Measurements from ENCODE around the gene NUDCD3. TPM values are rescaled to one million over a fixed set of nuclear protein-coding genes. Genes with fewer than 3 reads are reported as not detected.

NUDCD3 gene
- total and polyA plus RNA-seq, 8 donors, result 12.9 to 147 (median 29.5) TPM

- Histone ChIP-seq H3K27ac (no peak overlapping the region), H3K4me1 (peaks cover 0 to 11% (median 2%) of the 10 kb centered on the region in 4 donors), H3K4me3 (no peak overlapping the region), H3K36me3 (no peaks in the 10 kb centered on the region), H3K27me3 (no peaks in the 10 kb centered on the region), H3K9me3 (peaks cover 2 to 14% (median 11%) of the 10 kb centered on the region in 4 donors)
- peak in 1 of 2 donors; percentile 25 for DNase-seq
- WGBS, 5 donors, result 70 to 81% (median 76%) methylated on average over 10 of the region's 10 CpGs
- TF ChIP-seq, protein P1, sequence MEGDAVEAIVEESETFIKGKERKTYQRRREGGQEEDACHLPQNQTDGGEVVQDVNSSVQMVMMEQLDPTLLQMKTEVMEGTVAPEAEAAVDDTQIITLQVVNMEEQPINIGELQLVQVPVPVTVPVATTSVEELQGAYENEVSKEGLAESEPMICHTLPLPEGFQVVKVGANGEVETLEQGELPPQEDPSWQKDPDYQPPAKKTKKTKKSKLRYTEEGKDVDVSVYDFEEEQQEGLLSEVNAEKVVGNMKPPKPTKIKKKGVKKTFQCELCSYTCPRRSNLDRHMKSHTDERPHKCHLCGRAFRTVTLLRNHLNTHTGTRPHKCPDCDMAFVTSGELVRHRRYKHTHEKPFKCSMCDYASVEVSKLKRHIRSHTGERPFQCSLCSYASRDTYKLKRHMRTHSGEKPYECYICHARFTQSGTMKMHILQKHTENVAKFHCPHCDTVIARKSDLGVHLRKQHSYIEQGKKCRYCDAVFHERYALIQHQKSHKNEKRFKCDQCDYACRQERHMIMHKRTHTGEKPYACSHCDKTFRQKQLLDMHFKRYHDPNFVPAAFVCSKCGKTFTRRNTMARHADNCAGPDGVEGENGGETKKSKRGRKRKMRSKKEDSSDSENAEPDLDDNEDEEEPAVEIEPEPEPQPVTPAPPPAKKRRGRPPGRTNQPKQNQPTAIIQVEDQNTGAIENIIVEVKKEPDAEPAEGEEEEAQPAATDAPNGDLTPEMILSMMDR (IDR thresholded peaks at IDR 0.05), result no peak
- TF ChIP-seq POLR2AphosphoS5 (IDR thresholded peaks at IDR 0.05), result no peak
- intact Hi-C loops (cut with DNase I; ENCODE audit: low total_unique reads), result no loop called here
These were observed 40.5 kb upstream of the NUDCD3 start for GRCh38 chr7:44530990-44531389.

DNA sequence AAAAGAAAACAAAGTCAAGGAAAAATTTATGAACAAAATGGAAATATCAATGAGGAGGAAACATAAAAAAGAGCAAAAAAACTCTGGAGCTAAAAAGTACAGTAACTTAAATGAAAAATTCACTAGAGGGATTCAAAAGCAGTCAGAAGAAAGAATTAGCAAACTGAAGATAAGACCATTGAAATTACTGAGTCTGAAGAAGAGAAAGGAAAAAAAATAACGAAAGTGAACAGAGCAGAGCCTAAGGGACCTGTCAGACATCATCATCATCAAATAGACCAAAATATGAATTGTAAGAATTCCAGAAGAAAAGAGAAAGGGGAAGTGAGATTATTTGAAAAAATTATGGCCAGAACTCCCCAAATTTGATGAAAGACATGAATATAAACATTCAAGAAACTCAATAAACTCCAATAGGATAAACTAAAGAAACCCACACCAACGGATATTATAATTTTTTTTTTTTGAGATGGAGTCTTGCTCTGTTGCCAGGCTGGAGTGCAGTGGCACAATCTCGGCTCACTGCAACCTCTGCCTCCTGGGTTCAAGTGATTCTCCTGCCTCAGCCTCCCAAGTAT lies 34.4 kb upstream of the NUDCD3 start:
- H3K27me3 ChIP-seq, result no peaks in the 10 kb centered on the region
- TF ChIP-seq, protein P1 (IDR thresholded peaks at IDR 0.05), result no peak
- TF ChIP-seq POLR2A (IDR thresholded peaks at IDR 0.05), result no peak
- TF ChIP-seq EP300 (IDR thresholded peaks at IDR 0.05), result no peak
- no peak for TF ChIP-seq POLR2AphosphoS5 (IDR thresholded peaks at IDR 0.05)
- WGBS, 5 donors, result 72 to 91% (median 86%) methylated on average over 3 of the region's 3 CpGs
- H3K4me3 ChIP-seq, result no peak overlapping the region
- H3K36me3 ChIP-seq, result no peaks in the 10 kb centered on the region
- no peaks in the 10 kb centered on the region for H3K4me1 ChIP-seq
- intact Hi-C loops (cut with DNase I; ENCODE audit: low total_unique reads), result no loop called here
- no peak overlapping the region for H3K27ac ChIP-seq
- DNase-seq, result no peak
- peaks cover 7 to 35% (median 29%) of the 10 kb centered on the region in 4 donors for H3K9me3 ChIP-seq

DNA sequence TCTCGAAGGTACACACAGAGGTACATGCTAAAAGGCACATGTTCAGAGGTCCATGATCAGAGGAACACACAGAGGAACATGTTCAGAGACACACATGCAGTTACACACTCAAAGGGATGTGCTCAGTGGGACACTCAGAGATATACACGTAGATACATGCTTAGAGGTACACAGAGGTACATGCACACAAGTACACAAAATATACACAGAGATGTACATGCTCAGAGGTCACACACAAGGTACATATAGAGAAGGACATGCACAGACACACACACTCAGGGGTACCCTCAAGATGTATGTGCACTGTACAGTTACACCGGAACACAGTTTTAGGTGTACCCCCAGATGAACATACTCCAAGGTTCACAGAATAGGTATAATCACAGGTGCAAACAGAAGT lies 31.9 kb upstream of the NUDCD3 start:
- no peak overlapping the region for H3K4me3 ChIP-seq
- no peaks in the 10 kb centered on the region for H3K27me3 ChIP-seq
- no peak for DNase-seq
- H3K4me1 ChIP-seq, result no peaks in the 10 kb centered on the region
- 79 to 90% (median 87%) methylated on average over 3 of the region's 3 CpGs for WGBS, 5 donors
- intact Hi-C loops (cut with DNase I; ENCODE audit: low total_unique reads), result no loop called here
- H3K36me3 ChIP-seq, result no peaks in the 10 kb centered on the region
- H3K27ac ChIP-seq, result no peak overlapping the region
- no peak for TF ChIP-seq POLR2AphosphoS5 (IDR thresholded peaks at IDR 0.05)
- peaks cover 7 to 34% (median 29%) of the 10 kb centered on the region in 4 donors for H3K9me3 ChIP-seq

DNA sequence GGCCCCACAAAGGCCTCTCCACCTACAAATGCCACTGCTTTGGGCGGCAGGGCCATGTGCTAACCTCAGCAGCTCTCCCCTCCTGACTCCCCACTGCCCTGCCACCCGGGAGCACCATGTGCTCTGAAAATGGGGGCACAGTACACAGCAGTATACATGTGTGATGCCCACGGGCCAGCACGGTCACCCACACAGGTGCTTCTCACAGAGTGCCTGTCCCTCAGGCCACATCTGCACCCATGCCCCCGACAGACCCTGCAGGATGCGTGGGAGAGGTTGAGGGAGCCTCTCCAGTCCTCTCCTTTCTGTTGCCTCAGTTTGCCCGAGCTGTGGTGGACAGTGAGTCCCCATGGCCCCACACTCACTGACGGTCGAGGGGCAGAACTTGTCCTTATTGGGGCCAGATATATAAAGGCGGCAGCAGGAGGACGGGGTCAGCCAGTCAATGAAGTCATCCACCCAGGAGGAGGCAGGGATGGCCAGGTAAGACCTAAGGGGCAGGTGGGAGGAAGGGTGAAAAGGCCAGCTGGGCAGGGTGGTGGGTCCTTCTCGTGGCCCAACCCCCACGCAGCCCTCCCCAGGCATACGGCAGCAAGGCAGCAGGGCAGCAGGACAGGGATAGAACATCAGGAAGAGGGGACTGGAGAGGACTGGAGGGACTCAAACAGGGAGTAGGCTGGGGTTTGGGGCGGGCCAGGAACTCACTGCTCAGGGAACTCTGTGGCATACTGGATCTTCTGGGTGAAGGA lies 31.1 kb upstream of the NUDCD3 start:
- no peaks in the 10 kb centered on the region for H3K4me1 ChIP-seq
- peak in 1 of 2 donors; percentile 16 for DNase-seq
- H3K27me3 ChIP-seq, result no peaks in the 10 kb centered on the region
- peaks cover 7 to 26% (median 23%) of the 10 kb centered on the region in 4 donors for H3K9me3 ChIP-seq
- no peak overlapping the region for H3K4me3 ChIP-seq
- intact Hi-C loops (cut with DNase I; ENCODE audit: low total_unique reads), result no loop called here
- WGBS, 5 donors, result 81 to 93% (median 83%) methylated on average over 15 of the region's 15 CpGs
- no peaks in the 10 kb centered on the region for H3K36me3 ChIP-seq
- H3K27ac ChIP-seq, result no peak overlapping the region
- TF ChIP-seq, protein P1 (IDR thresholded peaks at IDR 0.05), result no peak
- TF ChIP-seq EP300 (IDR thresholded peaks at IDR 0.05) (no peak), POLR2A (IDR thresholded peaks at IDR 0.05) (no peak), POLR2AphosphoS5 (IDR thresholded peaks at IDR 0.05) (no peak)

GRCh38 chr7:44520574-44520973 lies 30.1 kb upstream of the NUDCD3 start:
- Histone ChIP-seq H3K9me3 (peaks cover 2 to 18% (median 15%) of the 10 kb centered on the region in 4 donors), H3K27ac (no peak overlapping the region), H3K27me3 (no peaks in the 10 kb centered on the region), H3K36me3 (no peaks in the 10 kb centered on the region), H3K4me3 (no peak overlapping the region), H3K4me1 (no peaks in the 10 kb centered on the region)
- no peak for TF ChIP-seq EP300 (IDR thresholded peaks at IDR 0.05)
- TF ChIP-seq POLR2A (IDR thresholded peaks at IDR 0.05), result no peak
- no peak for TF ChIP-seq POLR2AphosphoS5 (IDR thresholded peaks at IDR 0.05)
- TF ChIP-seq, protein P1 (IDR thresholded peaks at IDR 0.05), result no peak
- 70 to 94% (median 92%) methylated on average over 5 of the region's 5 CpGs for WGBS, 5 donors
- no peak for DNase-seq
- intact Hi-C loops (cut with DNase I; ENCODE audit: low total_unique reads), result no loop called here
